C4-2B (cell line): ENCODE data around the gene PHOX2A.

ENCODE experiments used
- CTCF ChIP-seq: fragments of 450-650 bp; conservative IDR thresholded peaks from 2 replicates; pipeline ENCODE4 v1.5.1; 2017; ENCODE audit warnings: mild to moderate bottlenecking
- ZFX ChIP-seq: fragments of 450-650 bp; IDR thresholded peaks from 2 replicates; pipeline ENCODE4 v1.6.1; 2017

GRCh38 chr11:72191961-72192381, 52.0 kb downstream of the PHOX2A start, which contains the start of gene FOLR1:
- TF ChIP-seq CTCF = no peak
- no peak for TF ChIP-seq ZFX
